Limb (tissue), 2 donors: ENCODE results near the gene GLI1.
"Not testable (repeated sequence)": the region's sequence is repeated elsewhere in the genome, so short reads cannot be mapped to it uniquely, and the experiment has no call there.

Source experiments
- DNase-seq, 2 donors: peaks; one replicate each; pipeline ENCODE4 v3.0.0-alpha.2; 2016; ENCODE audit errors: extremely low spot score in 2 of 2

GLI1 gene

GRCh38 chr12:57496822-57497221 is 37.2 kb downstream of the GLI1 start:
- no peak for DNase-seq

GRCh38 chr12:57497223-57498131 is 37.9 kb downstream of the GLI1 start:
- no peak for DNase-seq

- DNase-seq: no peak
These were observed 38.5 kb downstream of the GLI1 start for GRCh38 chr12:57498132-57498502.

GRCh38 chr12:57498571-57498970 is 39.0 kb downstream of the GLI1 start:
- no peak for DNase-seq

GRCh38 chr12:57500213-57500612 is 40.6 kb downstream of the GLI1 start:
- no peak for DNase-seq

- DNase-seq: not testable (repeated sequence)
These were observed 42.9 kb downstream of the GLI1 start for GRCh38 chr12:57502311-57502969.

GRCh38 chr12:57506541-57506940 is 47.0 kb downstream of the GLI1 start:
- not testable (repeated sequence) for DNase-seq

- DNase-seq: not testable (repeated sequence)
These were observed 48.2 kb downstream of the GLI1 start for GRCh38 chr12:57507796-57508195.

GRCh38 chr12:57511161-57511560 is 51.6 kb downstream of the GLI1 start:
- no peak for DNase-seq

- no peak for DNase-seq
These were observed 52.2 kb downstream of the GLI1 start for GRCh38 chr12:57511588-57512325.

- no peak for DNase-seq
These were observed 53.1 kb downstream of the GLI1 start for GRCh38 chr12:57512665-57513064.

- DNase-seq: no peak
These were observed 53.7 kb downstream of the GLI1 start for GRCh38 chr12:57513266-57513665.

GRCh38 chr12:57513677-57514076 is 54.1 kb downstream of the GLI1 start:
- not testable (repeated sequence) for DNase-seq

- not testable (repeated sequence) for DNase-seq
These were observed 54.7 kb downstream of the GLI1 start for GRCh38 chr12:57514246-57514645.

- DNase-seq: no peak
These were observed 55.3 kb downstream of the GLI1 start for GRCh38 chr12:57514720-57515407.

- DNase-seq: no peak
These were observed 55.9 kb downstream of the GLI1 start for GRCh38 chr12:57515408-57515933.

GRCh38 chr12:57515934-57516541 is 56.5 kb downstream of the GLI1 start:
- DNase-seq: no peak

- DNase-seq: no peak
These were observed 57.1 kb downstream of the GLI1 start for GRCh38 chr12:57516617-57517153.

- no peak for DNase-seq
These were observed 57.6 kb downstream of the GLI1 start for GRCh38 chr12:57517187-57517586.

GRCh38 chr12:57517718-57518117 is 58.1 kb downstream of the GLI1 start:
- not testable (repeated sequence) for DNase-seq
